ENCODE results near the gene ARHGAP5.

The ARHGAP5 gene

DNA sequence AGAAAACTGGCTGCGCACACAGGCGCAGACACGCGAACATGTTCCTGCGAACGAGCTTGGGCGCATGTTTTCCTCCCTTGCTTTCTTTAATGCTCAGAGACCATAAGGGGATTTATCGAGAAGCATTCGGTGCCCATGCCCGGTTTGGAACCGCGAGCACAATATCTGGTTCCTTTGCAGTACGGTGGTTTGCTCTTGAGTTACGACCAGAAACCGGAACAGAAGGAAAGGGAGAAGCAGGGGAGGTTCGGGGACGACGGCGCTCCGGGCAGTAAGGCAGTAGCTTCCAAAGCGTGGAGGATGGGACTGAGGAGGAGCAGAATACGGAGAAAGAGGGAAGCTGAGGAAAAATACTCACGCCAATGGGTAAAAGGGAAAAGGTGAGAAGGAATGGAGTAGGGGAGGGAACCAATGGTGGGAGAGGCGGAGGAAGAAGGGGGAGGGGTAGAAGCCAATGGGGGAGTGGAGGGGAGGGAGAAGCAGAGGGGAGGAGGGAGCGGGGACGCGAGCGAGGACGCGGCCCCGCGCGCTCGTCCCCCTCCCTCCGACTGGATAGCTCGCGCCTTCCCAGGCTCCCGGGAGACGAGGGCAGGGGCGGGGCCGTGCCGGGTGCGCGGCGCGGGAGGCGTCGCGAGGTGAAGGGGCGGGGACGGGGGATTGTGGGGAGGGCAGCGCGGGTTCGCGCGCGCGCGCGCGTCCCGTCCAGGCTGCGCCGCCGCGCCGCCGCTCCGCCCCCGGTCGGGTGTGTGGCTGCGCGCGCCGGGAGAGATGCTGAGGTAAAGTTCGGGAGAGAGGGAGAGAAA, 625 bp upstream of the ARHGAP5 start:
- peak; percentile 88 for DNase-seq (ENCODE audit: low spot score)

GRCh38 chr14:32078023-32078857, 1.1 kb downstream of the ARHGAP5 start:
- DNase-seq (ENCODE audit: low spot score): no peak

DNA sequence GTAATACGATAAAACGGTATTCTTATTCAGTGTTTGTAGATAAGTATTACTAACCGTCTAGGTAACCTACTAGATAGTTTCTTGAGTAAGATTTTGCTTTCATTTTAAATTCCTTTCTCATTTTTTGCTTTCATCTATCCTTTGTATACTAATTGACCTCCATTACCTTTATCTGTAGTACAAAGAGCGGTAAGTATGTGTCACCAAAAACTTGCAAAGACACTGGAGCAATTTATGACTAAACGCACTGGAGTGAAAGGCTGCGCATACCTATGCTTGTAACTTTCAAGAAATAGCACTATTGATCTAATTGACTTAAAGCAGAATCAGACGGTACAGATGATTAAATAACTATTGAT, 1.7 kb downstream of the ARHGAP5 start:
- no peak for DNase-seq (ENCODE audit: low spot score)

GRCh38 chr14:32079264-32079663, 2.2 kb downstream of the ARHGAP5 start:
- no peak for DNase-seq (ENCODE audit: low spot score)

GRCh38 chr14:32080001-32080510, 3.0 kb downstream of the ARHGAP5 start:
- no peak for DNase-seq (ENCODE audit: low spot score)

DNA sequence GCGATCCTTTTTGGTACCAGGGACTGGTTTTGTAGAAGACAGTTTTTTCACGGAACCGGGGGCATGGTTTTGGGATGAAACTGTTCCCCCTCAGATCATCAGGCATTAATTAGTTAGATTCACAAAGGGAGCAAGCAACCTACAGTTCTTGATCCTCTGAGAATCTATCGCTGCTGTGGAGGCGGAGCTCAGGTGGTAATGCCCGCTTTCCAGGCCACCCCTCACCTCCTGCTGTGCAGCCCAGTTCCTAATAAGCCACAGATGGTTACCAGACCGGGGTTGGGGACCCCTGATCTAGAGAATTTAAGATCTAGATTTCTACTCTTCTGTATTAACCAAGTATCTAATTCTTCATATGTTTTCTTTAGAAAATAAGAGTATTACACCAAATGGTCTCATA, 4.8 kb downstream of the ARHGAP5 start:
- DNase-seq (ENCODE audit: low spot score): no peak

- DNase-seq (ENCODE audit: low spot score): no peak
Measured at GRCh38 chr14:32083315-32083624, 6.2 kb downstream of the ARHGAP5 start.

DNA sequence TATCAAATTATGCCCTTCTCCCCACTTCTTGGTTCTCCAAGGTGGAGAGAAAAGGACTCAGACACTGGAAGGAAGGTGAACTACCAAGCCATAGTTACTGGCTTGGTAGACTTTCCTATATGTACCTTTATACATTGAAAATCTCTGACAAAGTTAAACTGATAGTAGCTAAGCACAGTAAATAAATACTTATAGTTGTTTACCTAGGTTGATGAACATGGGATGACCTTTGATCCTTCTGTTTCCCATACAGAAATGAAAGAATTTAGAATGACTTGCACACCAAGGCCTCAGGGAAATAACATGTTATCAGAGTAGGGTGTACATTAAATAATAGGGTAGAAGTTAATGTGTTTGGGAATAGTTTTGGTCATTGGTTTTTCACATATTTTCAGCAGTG, 6.7 kb downstream of the ARHGAP5 start:
- DNase-seq (ENCODE audit: low spot score): no peak

- no peak for DNase-seq (ENCODE audit: low spot score)
Measured at GRCh38 chr14:32085182-32085844, 8.2 kb downstream of the ARHGAP5 start.

- no peak for DNase-seq (ENCODE audit: low spot score)
Measured at GRCh38 chr14:32085845-32086383, 8.8 kb downstream of the ARHGAP5 start.

DNA sequence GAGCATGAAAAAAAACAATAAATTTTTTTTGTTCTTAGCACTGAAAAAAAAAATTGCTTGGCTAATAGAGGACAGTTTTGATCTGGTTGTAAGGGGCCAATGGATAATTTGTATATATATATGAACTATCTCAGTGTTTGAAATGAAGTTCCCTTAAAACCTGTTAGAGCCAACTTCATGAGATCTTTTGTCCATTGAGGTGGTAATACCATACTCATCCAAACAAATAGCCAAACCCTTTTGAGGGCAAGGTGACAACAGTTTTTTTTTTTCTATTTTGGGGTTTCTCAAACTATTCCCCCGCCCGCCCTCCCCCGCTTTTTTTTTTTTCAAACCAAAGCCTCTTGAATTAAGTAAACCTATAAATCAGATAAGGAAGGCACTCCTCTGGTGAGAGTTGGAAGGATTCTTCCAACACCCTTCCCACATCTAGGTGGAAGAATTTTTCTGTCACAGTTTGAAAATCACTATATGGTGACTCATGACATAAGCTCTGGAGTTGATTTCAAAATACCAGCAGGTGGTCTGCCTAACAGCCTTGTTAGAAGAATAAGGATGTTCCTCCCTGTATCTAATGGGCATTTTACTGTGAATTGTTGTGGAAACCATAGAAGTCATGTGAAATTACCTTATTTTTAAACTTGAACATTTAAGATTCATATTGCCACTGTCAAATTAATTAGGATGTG, 10.2 kb downstream of the ARHGAP5 start:
- DNase-seq (ENCODE audit: low spot score): no peak

DNA sequence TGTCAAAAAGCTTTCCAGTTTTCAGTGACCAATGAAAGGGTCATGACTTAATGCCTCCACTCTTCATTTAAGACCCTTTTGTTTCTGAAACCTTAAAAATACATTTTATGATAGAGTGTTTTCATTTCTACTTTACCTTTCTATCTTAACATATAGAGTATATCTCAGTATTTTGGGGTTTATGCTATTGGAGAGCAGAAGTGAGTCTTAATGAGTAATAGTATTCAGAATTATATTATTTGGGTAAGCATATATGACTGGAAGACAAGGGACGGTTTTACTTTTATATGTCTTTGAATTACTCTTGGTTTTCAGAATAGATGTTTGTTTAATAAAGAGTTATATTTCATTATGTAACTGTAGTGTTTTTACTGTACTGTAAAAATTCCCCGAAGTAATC, 10.8 kb downstream of the ARHGAP5 start:
- no peak for DNase-seq (ENCODE audit: low spot score)

DNA sequence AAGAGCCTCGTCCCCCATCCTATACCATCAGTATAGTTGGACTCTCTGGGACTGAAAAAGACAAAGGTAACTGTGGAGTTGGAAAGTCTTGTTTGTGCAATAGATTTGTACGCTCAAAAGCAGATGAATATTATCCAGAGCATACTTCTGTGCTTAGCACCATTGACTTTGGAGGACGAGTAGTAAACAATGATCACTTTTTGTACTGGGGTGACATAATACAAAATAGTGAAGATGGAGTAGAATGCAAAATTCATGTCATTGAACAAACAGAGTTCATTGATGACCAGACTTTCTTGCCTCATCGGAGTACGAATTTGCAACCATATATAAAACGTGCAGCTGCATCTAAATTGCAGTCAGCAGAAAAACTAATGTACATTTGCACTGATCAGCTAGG, 13.6 kb downstream of the ARHGAP5 start:
- no peak for DNase-seq (ENCODE audit: low spot score)

DNA sequence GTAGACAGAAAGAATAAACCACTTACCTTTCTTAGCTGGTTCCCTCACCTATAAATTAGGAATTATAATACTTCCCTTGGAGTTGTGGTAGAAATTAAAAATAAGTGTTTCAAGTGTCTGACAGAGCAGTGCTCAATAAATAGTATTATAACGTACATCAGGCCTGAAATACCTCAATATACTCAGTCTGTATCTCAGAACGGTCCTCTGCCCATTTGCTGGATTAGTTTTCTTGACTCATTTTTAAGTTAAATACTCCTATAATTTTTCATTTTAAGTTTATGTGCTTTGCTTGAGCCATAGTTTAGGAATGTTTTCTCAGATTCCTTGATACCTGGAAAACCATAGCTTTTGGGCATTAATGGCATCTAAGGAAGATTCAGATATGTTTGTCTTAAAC, 22.4 kb downstream of the ARHGAP5 start:
- no peak for DNase-seq (ENCODE audit: low spot score)

DNA sequence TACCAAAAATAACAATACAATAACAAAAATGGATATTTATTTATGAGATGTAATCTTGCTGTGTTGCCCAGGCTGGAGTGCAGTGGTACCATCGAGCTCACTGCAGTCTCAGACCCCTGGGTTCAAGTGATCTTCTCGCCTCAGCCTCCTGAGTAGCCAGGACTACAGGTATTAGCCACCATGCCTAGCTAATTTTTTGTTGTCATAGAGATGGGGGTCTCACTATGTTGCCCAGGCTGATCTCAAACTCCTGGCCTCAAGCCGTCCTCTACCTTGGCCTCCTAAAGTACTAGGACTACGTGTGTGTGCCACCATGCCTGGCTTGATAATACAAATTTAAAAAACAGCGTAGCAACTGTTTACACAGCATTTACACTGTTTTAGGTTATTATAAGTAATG, 23.1 kb downstream of the ARHGAP5 start:
- DNase-seq (ENCODE audit: low spot score): no peak

DNA sequence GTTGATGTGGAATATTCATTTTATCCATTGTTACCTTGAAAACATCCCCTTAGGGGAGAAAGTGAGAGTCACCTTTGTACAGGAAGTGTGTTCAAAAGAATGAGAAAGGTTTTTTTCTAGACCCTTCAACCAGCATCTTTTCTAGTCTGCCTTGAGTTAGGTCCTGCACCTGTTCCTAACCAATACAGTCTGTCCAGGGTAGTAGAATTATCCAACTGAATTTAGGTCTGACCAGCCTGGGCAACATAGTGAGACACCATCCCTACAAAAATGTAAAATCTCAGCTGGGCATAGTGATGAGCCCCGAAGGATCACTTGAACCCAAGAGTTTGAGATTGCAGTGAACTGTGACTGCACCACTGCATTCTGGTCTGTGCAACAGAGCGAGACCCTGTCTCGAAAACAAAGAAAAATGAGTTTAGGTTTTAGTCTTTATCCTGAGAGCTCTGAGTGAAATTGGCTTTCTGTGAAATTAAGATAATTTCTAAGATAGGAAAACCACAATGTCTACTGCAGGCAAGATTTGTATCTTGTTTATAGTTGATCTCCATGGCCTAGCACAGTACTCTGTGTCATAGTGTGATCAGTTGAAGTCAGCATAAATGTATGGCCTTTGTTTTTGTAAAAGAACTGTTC, 25.2 kb downstream of the ARHGAP5 start:
- DNase-seq (ENCODE audit: low spot score): no peak

DNA sequence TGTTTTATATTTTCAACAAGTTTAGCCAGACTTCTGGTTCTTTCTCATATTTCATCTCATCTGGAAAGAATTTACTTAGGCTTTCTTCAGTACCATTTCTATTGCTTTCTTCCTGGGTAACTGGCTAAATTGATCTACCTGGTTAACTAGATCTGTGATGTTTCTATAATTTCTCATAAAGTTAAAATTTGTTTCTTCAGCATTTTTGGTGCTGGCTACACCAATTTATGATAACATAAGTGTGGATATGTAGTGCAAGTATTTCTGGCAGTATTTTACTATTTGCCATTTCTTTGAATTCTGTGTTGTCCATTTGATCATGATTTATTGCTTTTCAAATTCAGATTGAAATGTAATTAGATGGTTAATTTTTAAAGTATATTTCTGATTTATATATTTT, 25.9 kb downstream of the ARHGAP5 start:
- DNase-seq (ENCODE audit: low spot score): no peak

GRCh38 chr14:32104308-32104707, 27.2 kb downstream of the ARHGAP5 start:
- no peak for DNase-seq (ENCODE audit: low spot score)

DNA sequence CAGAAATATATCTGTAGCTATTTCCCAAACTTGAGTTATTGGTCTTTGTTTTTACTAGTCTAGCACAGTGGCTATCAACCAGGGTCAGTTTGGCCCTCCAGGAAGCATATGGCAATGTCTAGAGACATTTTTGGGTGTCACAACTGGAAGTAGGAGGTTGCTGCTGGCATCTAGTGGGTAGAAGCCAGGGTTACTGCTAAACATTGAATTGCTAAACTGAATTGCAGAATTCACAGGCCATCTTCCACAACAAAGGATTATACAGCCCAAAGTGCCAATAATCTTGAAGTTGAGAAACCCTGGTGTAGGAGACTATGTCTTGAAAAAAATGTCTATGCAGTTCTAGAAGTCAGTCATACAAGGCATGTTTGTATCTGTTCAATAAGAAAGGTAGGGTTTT, 27.7 kb downstream of the ARHGAP5 start:
- DNase-seq (ENCODE audit: low spot score): no peak

DNA sequence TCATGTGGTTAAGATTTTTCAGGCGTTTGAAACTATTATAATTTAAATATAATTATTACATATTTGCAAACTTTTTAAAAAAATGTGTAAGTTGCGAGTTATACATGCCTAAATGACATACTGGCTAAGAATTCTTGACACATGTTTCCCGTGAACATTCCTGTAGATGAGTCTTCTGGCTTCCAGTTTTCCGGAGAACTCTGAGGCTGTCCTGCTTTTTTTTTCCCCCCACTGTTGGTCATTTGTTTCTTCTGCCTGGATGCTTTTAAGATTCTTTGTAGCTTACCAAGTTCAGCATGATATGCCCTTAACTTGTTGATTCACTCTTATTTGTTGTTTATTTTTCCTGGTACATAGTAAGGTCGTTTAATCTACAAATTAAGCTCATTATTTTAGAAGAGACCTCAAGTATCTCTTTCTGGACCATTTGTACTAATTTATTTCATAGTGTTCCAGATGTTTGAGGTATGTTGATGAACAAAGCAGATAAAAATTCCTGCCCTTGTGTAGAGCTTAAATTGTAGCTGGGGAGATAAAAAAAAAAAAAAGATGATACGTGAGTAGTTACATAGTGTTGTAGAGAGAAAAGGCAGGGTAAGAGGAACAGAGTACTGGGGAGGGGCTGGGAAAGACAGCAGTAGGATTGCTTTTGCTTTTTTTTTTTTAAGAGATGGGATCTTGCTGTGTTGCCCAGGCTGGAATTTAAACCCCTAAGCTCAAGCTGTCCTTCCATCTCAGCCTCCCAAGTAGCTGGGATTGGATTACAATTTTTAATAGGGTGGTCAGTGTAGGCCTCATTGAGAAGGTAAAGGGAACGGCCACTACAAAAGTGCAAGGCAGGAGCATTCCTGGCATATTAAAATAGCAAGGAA, 32.8 kb downstream of the ARHGAP5 start:
- peak; percentile 55 for DNase-seq (ENCODE audit: low spot score)

GRCh38 chr14:32110548-32110896, 33.4 kb downstream of the ARHGAP5 start:
- DNase-seq (ENCODE audit: low spot score): no peak

Measured in hepatic stellate cell (primary cell).